Measurements from ENCODE around the gene RASD2.
A peak's percentile ranks its signal among the peaks of the same experiment; 100 is the strongest.
"Not testable (repeated sequence)": the region's sequence is repeated elsewhere in the genome, so short reads cannot be mapped to it uniquely, and the experiment has no call there.

The RASD2 gene, protein sequence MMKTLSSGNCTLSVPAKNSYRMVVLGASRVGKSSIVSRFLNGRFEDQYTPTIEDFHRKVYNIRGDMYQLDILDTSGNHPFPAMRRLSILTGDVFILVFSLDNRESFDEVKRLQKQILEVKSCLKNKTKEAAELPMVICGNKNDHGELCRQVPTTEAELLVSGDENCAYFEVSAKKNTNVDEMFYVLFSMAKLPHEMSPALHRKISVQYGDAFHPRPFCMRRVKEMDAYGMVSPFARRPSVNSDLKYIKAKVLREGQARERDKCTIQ

DNA sequence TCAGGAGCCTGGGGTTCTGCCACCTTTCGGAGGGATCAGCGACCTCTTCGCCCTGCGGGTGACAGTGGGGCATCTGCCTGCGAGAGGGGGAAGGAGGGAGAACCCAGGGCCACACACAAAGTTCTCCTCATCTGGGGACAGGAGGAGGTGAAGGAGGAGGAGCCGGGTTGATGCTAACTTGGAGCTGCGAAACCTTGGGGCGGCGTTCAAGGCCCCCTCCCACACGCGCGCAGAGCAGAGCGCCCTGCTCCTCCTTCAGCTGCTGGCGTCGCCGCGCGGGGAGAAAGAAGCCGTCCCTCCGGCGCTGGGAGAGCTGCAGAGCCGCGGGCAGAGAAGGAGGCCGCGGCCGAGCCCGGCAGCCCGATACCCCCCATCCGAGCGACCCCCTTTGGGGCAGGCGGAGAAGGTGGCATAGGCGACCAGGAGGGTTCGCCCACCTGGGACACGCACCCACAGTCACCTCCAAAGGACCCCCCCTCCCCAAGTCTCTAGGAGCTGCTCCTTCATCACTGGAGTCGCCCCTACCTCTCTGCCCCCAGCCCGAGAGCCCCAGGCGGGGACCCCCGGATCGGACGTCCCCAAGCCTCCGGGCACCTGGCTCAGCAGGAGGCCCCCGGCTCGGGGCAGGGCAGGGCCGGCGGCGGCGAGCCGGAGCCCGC lies at the start of gene RASD2:
RASD2 (plus strand) TSS at position 237 of the 659 bp plus-strand sequence. CDS start 5,979 bp downstream, outside the sequence.
- DNase-seq = peak; percentile 64

DNA sequence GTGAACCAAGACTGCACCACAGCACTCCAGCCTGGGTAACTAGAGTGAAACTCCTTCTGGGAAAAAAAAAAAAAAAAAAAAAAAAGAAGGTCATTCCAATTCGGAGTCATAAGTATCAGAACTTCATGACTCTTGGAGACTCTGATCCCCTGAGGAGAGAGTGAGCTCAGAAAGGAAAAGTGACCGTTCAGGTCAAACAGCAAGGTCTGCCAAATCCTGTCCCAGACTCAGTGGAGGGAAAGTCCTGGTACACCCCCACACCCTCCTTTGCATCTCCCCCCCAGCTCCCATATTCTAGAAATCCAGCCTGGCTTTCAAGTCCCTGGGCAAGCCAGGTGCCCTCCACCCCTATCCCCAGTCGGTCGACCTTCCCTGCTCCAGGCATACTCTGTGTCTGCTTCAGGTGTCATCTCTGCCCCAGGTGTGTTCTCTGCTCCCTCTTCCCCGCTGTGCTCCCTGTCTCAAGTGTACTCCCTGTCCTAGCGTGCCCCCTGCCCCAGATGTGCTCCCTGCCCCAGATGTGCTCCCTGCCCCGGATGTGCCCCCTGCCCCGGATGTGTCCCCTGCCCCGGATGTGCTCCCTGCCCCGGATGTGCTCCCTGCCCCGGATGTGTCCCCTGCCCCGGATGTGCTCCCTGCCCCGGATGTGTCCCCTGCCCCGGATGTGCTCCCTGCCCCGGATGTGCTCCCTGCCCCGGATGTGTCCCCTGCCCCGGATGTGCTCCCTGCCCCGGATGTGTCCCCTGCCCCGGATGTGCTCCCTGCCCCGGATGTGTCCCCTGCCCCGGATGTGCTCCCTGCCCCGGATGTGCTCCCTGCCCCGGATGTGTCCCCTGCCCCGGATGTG lies 49.3 kb upstream of the RASD2 start:
- DNase-seq = not testable (repeated sequence)

DNA sequence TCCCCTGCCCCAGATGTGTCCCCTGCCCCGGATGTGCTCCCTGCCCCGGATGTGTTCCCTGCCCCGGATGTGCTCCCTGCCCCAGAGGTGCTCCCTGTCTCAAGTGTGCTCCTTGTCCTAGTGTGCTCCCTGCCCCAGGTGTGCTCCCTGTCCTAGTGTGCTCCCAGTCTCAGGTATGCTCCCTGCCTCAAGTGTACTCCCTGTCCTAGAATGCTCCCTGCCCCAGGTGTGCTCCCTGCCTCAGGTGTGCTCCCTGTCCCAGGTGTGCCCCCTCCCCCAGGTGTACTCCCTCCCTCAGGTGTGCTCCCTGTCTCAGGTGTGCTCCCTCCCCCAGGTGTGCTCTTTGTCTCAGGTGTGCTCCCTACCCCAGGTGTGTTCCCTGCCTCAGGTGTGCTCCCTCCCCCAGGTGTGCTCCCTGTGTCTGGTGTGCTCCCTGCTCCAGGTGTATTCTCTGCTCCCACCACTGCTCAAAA lies 48.7 kb upstream of the RASD2 start:
- no peak for DNase-seq

DNA sequence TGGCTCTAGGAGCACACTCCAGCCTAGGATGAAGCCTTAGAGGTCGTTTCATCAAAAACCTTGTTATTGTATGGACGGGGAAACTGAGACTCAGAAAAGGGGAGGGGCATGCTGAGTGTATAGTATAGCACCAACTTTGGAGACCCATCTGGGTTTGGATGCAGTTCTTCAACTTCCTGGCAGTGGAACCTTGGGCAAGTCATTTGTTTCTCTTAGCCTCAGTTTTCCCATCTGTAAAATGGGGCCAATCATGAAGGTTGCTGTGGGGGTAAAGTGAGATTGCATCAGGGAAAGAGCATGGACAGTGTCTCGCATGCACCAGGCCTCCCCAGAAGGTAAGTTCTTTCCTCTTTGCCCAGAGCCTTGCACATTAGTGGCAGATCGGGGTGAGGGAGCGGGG lies 47.6 kb upstream of the RASD2 start:
- DNase-seq = no peak

DNA sequence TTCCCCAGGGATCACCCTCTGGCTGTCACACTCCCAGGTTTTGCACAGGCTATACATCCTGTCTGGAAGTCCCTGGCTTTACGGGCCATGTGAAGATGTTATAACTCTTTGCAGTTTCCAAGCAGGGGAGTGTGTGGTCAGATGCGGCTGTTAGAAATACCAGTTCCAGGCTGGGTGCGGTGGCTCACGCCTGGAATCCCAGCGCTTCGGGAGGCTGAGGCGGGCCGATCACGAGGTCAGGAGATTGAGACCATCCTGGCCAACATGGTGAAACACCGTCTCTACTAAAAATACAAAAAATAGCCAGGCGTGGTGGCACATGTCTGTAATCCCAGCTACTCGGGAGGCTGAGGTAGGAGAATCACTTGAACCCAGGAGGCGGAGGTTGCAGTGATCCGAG lies 44.9 kb upstream of the RASD2 start:
- DNase-seq = not testable (repeated sequence)

DNA sequence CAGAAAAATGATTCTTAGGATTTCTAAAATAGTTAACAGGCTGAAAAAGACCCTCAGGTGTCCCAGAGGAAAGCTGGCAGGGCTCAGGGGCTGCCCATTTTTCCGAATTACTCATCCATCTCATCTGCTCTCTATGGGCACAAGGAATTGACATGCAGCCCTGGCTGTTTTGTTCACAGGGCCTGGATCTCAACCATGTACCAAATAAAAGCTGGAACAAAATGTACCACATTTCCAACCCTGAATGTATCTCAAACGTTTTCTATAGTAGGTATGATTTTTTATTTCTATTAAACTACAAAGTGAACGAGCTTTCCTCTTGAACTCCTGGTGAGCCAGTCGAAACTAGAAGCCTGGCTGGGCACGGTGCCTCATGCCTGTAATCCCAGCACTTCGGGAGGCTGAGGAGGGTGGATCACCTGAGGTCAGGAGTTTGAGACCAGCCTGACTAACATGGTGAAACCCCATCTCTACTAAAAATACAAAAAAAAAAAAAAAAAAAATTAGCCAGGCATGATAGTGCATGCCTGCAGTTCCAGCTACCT lies 43.8 kb upstream of the RASD2 start:
- no peak for DNase-seq

DNA sequence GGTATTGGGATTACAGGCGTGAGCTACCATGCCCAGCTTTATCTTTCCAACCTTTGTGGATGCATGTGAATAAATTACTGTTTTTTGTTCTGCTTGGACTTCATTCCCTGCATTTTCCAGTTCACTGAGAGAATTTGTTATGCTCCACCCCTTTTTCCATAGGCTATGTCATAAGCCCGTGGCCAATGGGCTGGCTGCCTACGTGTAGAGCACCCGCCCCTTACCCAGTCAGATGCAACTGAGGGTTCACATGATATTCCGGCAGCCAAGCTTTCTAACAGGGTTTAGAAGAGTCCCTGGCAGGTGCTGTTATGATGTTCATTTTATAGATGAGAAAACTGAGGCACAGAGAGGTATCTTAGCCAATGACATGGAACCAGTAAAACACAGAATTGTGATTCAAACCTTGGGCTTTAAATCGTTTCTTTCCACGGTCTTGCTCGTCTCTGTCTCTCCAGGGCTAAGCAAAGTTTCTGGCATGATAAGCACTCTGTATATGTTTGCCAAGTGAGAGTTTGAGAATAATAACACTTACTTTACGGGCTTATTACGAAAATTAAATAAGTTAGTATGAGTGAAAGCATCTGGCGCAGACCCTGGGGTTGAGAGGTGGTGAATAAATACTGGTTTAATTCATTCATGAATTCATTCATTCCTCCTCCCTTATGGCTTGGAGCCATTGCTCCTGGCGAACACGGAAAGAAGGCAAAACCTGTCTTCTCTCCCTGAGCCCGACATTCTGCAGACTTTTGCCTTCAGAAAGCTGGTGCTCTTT lies 42.4 kb upstream of the RASD2 start:
- DNase-seq = no peak

DNA sequence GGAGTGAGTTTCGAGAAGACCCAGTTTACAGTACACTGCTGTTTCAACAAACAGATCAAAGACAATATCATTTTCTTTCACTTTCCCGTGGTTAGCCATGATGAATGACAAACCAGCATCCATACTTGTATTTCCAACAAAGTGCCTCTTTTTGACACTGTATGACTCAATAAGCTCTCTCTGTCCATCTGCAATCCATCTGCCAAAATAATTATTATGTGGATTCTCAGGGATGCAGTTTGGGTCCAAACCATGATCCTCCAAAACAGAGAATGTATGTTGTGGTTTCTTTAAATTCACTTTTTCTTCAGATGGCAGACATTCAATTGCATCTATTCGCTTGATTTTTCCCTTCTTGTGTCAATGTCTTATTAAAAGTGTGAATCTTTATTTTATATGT lies 37.8 kb upstream of the RASD2 start:
- DNase-seq = no peak

DNA sequence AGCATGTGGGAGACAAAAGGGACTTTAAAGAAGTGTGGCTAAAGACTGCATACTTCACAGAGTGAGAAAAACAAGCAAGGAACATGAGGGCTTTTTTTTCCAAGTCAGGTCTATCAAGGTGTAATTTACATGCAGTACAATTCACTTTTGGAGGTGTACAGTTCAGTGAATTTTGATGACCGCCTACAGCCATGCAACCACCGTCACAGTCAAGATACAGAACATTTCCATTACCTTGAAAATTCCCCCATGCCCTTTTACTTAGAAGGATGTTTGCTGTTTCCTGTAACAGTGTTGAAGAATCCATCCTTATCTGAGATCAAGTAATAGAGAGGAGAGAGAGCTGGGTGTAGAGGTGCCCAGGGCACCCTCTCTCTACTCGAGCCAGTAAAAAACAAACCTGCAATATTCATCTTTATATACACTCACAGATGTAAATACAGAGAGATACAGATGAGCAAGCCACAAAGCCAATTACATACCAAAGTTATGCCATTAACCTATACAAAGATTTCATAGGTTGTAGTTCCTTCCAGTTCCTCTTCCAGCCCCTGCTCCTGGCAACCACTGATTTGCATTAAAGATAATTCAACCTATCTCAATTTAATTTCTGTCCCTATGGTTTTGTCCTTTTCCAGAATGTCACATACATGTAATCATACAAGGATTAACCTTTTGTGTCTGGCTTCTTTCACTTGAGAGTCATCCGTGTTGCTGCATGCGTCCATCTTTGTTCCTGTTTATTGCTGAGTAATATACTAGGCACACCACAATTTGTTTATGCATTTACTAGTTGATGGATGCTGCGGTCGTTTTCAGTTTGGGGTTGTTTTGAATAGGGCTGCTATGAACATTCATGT lies 35.0 kb upstream of the RASD2 start:
- DNase-seq = no peak

DNA sequence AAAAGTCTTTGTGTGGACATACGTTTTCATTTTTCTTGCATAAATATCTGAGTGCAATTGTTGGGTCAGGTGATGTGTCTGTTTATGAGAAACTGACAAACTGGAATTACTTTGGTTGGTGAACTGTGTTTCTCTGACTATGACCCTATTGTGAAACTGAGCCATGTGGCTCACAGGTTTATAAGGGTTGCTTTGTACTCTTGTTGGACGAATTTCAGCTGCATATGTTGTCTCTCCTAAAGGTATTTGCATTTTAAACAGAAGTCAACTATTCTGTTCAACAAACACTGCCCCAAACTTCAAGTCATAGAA lies 34.4 kb upstream of the RASD2 start:
- no peak for DNase-seq

DNA sequence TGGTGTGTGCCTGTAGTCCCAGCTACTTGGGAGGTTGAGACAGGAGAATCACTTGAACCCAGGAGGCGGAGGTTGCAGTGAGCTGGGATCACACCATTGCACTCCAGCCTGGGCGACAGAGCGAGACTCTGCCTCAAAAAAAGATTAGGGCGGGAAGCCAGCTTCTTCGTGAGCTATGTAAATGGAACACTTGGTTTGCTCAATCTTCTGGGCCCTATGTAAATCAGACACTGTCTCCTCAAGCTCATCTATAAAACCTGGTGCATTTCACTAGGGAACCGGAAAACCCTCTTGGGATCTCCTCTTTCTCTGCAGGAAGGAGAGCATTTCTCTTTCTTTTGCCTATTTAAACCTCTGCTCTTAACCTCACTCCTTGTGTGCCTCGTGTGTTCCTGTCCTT lies 32.8 kb upstream of the RASD2 start:
- DNase-seq = not testable (repeated sequence)

DNA sequence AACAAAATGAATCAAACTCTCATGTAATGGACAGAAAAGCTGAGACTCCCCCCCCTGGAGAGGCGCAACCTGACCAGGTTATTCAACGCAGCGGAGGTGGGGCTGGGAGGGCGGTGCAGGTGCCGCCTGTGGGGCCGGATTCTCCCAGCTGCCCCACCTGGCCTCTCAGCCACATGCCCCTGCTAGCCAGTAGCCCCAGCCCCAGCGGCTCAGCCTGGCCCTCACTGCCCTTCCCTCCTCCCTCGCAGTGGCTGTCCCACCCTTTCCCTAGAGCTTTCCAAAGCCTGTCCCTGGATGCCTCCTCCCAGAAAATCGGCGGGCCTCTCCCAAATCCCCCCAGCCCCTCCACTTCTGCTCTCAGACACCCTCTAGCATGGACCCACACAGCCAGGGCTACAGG lies 31.2 kb upstream of the RASD2 start:
- DNase-seq = no peak

DNA sequence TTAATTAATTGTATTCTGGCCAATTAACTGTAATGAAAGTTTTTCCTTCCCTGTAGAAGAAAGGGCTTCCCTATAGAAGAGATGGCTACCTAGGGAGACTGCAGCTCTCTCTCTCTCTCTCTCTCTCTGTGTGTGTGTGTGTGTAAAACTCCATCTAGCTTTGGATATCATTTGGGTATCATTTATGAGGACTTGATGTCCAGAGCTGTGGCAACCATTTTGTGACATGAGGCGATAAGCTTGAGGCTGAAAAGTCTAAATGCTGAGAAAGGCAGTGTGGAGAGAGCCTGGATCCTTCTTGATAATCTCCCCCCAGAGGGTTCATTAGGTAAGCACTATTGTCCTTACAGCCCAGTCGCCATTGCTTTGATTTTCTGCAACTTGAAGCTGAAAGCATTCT lies 30.7 kb upstream of the RASD2 start:
- no peak for DNase-seq

DNA sequence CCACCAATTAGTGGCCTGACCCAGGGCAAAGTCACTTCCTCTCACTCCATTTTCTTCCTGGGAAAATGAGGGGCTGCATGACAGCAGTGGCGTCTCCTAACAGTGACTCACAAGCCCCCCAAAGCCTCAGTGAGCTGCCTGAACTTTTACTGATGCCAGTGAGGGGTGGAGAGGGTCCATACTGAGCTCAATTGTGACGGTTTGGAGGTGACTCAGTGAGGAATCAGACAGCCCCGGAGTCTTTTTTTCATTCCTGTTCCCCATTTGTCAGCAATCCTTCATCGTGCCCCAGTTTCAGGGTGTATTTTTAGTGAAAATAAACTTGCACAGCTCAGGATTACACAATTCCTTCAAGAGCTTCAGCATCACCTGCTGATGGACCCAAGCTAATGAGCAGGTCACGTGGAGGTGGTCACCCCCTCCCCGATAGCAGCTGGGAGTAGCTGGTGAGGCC lies 30.1 kb upstream of the RASD2 start:
- DNase-seq = no peak

DNA sequence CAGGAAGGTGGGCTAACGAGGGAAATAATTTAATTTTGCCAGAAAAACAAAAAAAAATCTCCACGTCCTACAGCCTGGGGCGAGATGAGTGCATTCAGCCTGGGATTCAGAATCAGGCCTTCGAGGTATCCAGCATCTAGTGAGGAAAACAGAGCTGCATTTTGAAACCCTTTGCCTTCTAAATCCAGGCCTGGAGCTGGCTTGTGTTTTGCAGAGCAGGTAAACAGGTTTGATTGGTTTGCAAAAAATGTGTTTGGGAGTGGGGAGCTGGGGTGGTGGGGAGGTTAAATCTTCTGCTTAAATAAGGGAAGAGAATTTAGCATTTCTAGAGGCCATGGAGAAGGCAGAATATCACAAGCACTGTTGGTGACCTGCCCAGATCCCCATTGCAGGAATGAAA lies 29.7 kb upstream of the RASD2 start:
- DNase-seq = no peak

DNA sequence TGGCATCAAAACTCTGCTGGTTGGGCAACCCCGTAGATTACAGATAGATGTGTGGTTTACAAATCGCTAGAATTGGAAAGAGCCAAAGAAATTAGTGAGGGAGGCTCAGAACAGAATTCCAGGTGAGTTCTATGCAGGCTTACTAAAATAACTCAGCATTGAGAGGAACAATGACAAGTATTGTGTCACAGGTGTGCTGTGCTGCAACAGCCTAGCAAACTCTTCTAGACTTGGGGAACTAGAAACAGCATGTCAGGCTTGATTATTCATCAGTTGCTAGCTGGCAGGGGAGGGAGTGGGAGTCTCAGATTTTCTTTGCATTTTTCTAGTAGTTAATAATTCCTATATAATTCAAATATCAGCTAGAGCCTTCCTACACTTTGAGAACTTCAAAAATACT lies 26.3 kb upstream of the RASD2 start:
- DNase-seq = no peak

DNA sequence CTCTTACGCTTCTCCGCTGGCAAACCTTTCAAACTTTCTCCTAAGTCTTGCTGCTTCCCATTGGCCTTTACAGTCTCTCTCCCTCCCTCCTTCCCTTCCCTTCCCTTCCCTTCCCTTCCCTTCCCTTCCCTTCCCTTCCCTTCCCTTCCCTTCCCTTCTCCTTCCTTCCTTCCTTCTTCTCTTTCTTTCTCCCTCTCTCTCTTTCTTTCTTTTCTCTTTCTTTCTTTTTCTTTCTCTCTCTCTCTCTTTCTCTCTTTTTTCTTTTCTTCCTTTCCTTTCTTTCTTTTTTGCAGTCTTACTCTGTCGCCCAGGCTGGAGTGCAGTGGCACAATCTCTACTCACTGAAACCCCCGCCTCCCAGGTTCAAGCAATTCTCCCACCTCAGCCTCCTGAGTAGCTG lies 24.7 kb upstream of the RASD2 start:
- not testable (repeated sequence) for DNase-seq

DNA sequence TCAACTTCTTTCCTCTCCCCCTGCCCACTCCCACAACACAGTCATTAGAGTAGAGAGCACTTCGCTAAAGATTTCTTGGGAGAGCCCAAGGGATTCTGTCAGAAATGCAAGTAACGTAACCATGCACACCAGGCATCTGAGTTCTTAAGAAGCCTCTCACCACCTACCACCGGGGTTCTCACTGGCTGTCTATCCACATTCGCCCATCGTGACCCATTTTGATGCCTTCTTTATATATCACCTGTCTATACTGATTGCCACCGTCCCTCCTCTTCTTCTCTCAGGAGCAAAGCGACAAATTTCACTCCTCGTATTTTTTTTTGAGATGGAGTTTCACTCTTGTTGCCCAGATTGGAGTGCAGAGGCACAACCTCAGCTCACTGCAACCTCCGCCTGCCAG lies 23.9 kb upstream of the RASD2 start:
- no peak for DNase-seq

DNA sequence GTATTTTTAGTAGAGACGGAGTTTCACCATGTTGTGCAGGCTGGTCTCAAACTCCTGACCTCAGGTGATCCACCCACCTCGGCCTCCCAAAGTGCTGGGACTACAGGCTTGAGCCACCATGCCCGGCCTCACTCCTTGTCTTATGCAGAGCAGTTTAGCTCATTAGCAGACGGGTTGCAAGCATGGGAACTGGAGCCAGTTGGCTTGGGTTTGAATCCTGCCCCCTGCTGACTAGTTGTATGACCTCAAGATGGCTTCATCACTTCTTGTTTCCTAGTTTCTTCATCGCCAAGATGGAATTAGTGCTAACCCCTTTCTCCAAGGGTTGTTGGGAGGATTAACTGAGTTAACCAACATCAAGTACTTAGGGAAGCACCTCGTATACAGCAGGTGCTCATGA lies 23.4 kb upstream of the RASD2 start:
- no peak for DNase-seq

DNA sequence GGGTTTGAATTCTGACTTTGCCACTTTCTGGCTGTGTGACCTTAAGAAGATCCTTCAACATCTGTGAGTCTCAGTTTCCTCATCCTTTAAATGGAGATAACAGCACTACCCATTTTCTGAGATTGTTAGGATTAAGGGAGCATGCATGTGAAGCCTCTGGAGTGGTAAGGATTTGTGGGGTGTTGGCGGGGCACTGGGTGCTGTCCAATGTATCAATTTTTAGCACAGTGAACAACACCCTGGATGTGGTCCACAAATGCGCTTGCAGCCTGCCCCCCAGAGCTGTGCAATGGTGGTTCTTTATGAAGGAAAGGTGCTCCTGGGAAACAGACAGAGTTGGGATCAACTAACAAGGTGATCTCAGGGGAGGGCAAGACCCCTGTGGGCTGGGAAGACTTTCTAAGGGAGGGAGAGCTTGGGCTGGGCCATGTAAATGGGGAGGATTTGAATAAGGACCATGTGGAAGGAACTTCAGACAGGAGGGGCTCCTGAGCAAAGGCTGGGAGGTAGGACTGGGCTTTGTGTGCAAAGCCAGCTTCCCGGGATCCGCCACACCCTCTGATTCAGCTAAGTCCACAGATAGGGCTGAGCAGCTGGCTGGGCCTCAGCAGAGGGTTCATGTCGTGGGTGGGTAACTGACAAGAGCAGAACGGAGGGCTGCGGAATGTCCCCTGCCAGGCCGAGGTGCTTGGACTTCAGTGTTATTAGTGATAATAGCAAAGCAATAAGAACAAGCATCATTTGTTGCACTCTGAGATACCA lies 22.7 kb upstream of the RASD2 start:
- DNase-seq = no peak

DNA sequence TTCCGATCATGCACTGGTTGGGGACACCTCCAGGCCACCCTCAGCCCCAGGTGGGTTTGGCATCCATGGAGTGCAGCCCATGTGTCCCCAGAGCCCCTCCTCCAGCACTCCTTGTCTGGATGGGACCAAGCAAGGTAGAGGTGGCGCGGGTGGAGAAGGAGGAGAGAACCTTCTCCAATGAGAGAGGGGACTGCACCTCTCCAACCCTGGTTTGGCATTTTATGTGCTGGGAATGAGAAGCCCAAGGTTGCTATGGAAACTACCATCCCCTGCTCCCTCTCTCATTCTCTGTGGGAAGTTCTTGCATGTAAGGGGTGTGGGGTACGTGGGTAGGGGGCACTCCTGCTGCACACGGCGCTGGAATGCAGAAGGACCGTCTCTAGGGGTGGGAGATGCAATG lies 21.8 kb upstream of the RASD2 start:
- DNase-seq = no peak

Measured in NCI-H2171 treated with DMSO at 0.1 percent for 48 hours (cell line).